Suppressor macrophage (primary cell): ENCODE data around the gene USP35.
"Not testable (repeated sequence)": the region's sequence is repeated elsewhere in the genome, so short reads cannot be mapped to it uniquely, and the experiment has no call there.

Source experiments
- DNase-seq, 4 experiments: peaks; one replicate each; pipeline ENCODE4 v3.0.0-alpha.2; 2020 to 2022

The USP35 gene

DNA sequence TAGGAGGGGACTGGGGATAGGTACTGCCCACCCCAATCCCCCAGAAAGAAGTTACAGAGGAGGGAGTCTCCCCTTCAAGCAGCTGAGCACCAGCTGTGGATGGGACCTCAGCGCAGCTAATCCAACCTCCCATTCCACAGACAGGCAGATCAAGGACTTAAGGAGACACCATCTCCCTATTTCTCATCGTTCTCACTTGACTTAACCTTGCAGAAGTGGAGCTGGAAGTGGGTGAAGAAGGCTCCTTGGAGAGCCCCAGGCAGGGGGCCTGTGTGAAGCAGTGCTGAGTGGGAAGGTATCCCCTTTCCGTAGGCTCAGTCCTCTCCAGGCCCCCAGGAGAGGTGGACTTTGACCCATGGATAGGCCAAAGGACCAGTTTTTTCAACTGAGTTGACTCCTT, 27.3 kb downstream of the USP35 start:
- no peak for DNase-seq

DNA sequence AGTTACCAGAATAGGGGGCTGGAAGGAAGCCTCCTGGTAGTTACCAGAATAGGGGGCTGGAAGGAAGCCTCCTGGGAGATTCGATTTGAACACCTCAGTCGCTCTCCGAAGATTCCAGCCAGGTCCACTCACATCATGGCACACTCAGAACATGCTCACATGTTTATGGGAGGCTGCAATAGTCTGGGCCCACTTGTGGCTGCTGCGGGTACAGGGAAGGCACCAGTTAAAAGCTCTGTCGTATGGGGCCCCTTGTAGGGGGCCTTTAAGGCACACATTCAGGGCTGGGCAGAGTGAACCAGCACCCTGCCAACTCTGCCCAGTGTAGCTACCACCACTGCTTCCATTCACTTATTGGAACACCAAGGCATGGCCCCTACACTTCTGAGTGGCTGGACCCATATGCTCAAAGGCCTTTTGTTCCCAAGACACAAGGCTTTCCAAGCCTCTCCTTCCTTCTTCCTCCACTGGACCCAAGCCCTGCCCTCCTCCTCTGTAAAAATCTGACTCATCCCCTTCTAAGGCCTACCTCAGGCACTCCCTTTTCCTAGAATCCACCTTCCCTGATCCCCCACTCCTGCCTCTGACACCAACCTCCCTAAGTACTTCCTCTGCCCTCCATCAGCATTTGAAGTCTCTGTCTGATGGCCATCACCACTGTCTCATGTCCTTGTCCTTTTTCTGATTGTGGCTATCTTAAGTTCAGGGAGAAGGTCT, 28.0 kb downstream of the USP35 start:
- DNase-seq: no peak

GRCh38 chr11:78217650-78218541, 29.2 kb downstream of the USP35 start:
- DNase-seq: no peak

GRCh38 chr11:78218707-78219492, 30.2 kb downstream of the USP35 start:
- DNase-seq: no peak

GRCh38 chr11:78219493-78220217, 30.9 kb downstream of the USP35 start:
- DNase-seq: no peak

GRCh38 chr11:78220218-78221157, 31.8 kb downstream of the USP35 start:
- no peak for DNase-seq

- DNase-seq: no peak
Measured at GRCh38 chr11:78221396-78222315, 32.9 kb downstream of the USP35 start.

- DNase-seq: not testable (repeated sequence)
Measured at GRCh38 chr11:78222726-78223125, 34.0 kb downstream of the USP35 start.

GRCh38 chr11:78223320-78223954, 34.7 kb downstream of the USP35 start:
- no peak for DNase-seq

- no peak for DNase-seq
Measured at GRCh38 chr11:78224506-78224905, 35.8 kb downstream of the USP35 start.

DNA sequence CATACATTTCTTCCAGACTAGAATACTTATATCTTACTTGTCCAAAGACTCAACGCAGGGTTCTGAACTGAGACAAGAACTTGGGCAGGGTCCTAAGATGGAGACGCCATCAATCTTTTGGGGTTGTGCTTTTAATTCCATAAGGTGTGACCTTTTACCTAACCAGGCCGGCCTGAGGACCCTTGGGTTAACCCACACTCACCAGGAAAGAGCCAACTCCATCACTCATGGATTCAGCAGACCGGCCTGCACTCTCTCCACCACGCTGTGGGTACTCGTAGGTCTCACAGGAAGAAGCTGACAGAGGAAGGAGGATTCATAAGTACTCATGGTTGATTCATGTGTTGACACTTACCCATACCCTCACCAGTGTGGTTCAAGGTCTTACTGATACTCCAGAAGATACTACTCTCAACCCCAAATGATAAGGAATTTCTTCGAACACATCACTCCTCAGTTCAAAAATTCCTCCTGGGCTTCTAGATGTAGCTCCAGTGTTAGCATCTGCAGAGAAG, 36.2 kb downstream of the USP35 start:
- no peak for DNase-seq

DNA sequence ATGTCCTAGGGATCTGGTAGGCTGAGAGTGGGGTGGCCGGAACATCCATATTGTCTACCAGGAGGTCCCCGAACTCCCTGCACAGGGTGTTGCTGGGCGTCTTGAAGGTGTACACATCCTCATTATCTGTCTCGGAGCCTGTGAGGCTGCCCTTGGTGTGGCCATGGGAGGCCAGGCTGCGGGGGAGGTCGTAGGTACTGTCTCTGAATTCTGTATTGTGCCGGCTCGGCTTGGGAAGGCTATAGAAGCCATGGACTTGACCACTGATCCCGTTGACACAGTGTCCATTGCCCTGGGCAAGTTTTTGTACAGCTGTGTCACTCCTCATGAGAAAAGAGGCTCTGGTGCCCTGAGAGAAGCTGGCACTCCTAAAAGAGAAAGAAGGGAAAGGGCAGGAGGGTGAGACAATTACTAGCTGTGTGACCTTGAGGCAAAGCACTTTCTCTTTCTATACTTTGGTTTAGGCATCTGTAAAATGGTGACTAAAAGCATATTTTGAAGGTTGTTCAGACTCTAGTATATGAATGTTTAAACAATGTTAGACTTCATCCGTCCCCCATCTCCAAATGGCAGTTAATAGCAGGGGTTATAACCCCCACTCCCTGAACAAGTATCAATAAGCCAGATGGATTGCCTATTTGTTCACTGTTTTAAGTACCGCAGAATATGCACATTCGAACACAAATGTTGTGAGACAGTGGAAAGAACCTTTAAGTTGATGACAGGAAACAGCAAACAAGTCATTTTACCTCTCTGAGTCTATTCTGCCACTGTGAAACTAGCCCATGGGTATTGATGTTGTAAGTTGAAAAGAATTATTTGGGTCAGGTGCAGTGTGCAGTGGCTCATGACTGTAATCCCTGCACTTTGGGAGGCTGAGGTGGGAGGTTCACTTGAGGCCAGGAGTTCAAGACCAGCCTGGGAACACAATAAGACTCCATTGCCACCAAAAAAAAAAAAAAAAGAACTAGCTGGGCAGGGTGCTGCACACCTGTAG, 38.3 kb downstream of the USP35 start:
- no peak for DNase-seq

DNA sequence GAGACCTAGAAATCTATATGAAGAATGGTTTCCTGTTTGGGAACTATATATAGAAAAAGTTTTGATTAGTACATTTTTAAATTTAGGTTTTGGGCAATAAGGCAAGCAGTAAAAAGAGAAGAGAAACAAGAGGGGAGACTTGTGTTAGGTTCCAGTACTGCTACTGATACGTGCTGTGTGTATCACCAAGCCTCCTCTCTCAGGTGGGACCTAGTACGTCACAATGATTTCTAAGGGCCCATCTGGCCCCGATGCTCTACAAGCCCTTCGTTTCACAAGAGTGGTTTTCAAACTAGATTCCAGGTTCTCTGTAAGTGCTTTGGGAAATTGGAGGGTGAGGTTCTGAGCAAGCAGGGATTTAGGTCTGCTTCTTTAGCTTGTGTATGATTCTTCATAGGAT, 39.2 kb downstream of the USP35 start:
- no peak for DNase-seq

DNA sequence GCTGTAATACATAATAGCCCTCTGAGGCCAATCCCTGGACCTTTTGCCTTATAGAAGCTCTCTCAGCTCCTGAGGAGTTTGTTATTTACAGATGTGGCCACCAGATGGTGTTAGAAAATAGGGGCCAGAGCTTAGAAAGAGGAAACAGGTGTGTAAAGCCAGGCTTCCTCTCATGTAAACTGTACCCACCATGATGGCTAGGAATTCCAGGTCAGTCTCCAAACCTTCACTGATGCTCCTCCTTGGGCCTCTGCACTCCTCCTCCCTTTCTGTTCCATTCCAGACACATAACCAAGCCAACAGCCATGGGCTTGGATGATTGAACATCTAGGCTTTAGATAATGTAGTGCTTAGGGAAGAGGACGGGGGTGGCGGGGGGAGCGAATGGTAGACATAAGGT, 39.7 kb downstream of the USP35 start:
- DNase-seq: peak; percentile 52 to 79 (median 64)

DNA sequence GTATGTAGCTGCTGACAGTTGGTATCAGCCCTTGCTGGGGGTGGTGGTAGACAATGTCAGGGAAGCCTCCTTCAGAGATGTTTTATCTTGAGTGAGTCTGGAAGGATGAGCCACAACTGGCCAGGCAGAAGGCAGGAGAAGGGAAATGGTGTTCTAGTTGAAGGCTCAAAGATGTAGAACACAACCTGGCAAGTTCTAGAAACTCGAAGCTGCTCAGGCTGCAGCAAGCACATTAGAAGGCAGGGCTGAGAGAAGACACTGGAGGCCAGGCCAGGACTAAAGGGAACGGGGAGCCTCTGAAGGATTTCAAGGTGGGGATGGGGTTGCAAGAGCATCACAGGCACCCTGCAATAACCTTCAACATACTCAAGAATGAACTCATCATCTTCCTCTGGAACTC, 40.4 kb downstream of the USP35 start:
- DNase-seq: no peak

DNA sequence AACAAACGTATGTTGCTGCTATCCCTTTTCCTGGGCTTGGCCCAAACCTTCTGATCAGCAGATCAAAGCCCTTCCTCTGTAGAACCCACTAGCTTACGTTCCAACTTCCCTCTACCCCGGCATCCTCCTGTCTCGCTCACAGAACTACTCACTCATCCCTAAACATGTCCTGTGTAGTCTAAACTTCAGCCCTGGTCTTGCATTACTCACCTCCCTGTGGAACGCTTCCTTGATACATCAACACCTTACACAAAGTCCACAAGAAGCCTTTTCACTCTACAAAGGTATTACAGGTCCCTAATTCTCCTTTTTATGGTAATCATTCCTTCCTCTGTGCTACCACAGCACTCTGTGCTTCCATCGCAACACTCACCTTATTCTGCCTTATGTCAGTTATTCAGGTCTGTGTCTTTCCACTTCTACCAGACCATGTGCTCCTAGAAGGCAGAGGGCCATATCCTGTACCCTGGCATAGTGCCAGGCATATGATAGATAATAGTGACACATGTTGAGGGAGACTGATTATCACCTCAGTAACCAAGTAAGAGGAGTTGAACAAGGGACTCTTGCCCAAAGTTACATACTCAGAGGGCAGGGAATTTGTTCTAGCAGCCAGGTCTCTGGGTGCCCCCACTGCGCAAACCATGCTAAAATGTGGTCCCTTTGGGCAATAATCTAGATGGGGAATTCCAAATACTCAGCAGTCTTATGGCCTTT, 41.6 kb downstream of the USP35 start:
- DNase-seq: peak in 1 of 4 experiments; percentile 22

DNA sequence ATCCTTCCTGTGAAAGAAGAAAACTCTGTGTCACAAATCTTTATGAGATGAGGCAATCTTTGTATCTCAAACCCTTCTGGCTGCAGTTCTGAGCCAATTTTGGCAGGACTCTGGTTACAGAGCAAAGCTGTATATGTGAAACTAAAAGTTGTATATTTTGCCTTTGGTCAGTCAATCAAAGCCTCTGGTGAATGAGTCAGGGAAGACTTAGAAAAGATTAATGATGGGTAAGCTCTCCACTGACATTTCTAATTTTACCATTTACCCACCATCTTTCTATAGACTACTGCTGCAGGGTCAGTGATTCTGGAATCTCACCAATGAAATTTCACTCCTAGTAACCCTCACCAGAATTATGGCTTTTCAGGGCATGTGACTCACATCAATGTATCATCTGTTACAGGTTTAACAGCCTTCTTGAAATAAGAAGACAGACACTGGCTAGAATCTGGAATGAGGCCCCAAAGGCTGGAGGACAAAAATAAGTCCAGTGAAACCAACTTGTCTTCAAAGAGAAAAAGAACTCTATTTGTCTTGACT, 43.3 kb downstream of the USP35 start:
- DNase-seq: no peak
